ENCODE measurements around the gene BTBD9. TPM values are rescaled to one million over a fixed set of nuclear protein-coding genes. Genes with fewer than 3 reads are reported as not detected.

The BTBD9 gene
- total RNA-seq, 1 donor from 2014 or later: 23.0 TPM

DNA sequence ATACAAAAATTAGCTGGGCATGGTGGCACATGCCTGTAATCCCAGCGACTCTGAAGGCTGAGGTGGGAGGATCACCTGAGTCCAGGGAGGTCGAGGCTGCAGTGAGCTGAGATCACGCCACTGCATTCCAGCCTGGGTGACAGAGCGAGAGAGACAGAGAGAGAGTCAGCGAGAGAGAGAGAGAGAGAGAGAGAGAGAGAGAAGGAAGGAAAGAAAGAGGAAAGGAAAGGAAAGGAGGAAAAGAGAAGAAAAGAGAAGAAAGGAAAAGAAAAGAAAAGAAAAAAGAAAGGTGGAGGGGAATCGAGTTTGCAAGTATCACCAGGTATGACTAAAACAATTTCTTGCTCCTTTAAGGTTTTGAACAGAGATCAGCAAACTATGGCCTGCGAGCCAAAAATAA lies 152.3 kb downstream of the BTBD9 start:
- Mint-ChIP-seq H3K4me3 (no peak overlapping the region), H3K27ac (no peak overlapping the region), H3K4me1 (no peaks in the 10 kb centered on the region), H3K27me3 (ENCODE audit: low read depth) (no peaks in the 10 kb centered on the region), H3K9me3 (peaks cover 4% of the 10 kb centered on the region), H3K36me3 (no peaks in the 10 kb centered on the region)
- DNase-seq (ENCODE audit: low spot score in 2 of 2, unreplicated experiment in 2 of 2): no peak
- TF ChIP-seq, protein P1, sequence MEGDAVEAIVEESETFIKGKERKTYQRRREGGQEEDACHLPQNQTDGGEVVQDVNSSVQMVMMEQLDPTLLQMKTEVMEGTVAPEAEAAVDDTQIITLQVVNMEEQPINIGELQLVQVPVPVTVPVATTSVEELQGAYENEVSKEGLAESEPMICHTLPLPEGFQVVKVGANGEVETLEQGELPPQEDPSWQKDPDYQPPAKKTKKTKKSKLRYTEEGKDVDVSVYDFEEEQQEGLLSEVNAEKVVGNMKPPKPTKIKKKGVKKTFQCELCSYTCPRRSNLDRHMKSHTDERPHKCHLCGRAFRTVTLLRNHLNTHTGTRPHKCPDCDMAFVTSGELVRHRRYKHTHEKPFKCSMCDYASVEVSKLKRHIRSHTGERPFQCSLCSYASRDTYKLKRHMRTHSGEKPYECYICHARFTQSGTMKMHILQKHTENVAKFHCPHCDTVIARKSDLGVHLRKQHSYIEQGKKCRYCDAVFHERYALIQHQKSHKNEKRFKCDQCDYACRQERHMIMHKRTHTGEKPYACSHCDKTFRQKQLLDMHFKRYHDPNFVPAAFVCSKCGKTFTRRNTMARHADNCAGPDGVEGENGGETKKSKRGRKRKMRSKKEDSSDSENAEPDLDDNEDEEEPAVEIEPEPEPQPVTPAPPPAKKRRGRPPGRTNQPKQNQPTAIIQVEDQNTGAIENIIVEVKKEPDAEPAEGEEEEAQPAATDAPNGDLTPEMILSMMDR (IDR thresholded peaks at IDR 0.05; ENCODE audit: unreplicated experiment): no peak

DNA sequence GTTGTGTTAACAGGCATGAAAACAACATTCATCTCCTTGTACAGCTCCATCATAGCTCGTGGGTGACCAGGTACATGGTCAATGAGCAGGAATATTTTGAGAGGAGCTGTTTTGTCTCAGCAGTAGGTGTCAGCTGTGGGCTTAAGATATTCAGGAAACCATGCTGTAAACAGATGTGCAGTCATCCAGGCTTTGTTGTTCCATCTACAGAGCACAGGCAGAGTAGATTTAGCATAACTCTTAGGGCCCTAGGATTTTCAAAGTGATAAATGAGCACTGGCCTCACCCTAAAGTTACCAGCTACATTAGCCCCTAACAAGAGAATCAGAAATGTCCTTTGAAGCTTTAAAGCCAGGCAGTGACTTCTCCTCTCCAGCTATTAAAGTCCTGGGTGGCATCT lies 154.2 kb downstream of the BTBD9 start:
- TF ChIP-seq, protein P1 (IDR thresholded peaks at IDR 0.05; ENCODE audit: unreplicated experiment): no peak
- Mint-ChIP-seq H3K27me3 (ENCODE audit: low read depth) (peaks cover 2% of the 10 kb centered on the region), H3K27ac (no peak overlapping the region), H3K9me3 (peaks cover 4% of the 10 kb centered on the region), H3K36me3 (no peaks in the 10 kb centered on the region), H3K4me3 (no peak overlapping the region), H3K4me1 (no peaks in the 10 kb centered on the region)
- no peak for DNase-seq (ENCODE audit: low spot score in 2 of 2, unreplicated experiment in 2 of 2)

DNA sequence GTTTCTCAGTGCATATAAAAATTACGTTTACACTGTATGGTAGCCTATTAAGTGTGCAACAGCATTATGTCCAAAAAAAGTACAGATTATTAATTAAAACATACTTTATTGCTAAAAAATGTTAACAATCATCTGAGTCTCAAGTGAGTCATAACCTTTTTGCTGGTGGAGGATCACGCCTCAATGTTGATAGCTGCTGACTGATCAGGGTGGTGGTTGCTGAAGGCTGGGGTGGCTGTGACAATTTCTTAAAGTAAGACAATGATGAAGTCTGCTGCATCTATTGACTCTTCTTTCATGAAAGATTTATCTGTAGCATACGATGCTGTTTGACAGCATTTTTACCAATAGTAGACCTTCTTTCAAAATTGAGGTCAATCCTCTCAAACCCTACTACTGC lies 155.1 kb downstream of the BTBD9 start:
- Mint-ChIP-seq H3K27me3 (ENCODE audit: low read depth) (peaks cover 2% of the 10 kb centered on the region), H3K4me1 (no peaks in the 10 kb centered on the region), H3K9me3 (peaks cover 4% of the 10 kb centered on the region), H3K27ac (no peak overlapping the region), H3K4me3 (no peak overlapping the region), H3K36me3 (no peaks in the 10 kb centered on the region)
- DNase-seq (ENCODE audit: low spot score in 2 of 2, unreplicated experiment in 2 of 2): no peak
- TF ChIP-seq, protein P1 (IDR thresholded peaks at IDR 0.05; ENCODE audit: unreplicated experiment): no peak

DNA sequence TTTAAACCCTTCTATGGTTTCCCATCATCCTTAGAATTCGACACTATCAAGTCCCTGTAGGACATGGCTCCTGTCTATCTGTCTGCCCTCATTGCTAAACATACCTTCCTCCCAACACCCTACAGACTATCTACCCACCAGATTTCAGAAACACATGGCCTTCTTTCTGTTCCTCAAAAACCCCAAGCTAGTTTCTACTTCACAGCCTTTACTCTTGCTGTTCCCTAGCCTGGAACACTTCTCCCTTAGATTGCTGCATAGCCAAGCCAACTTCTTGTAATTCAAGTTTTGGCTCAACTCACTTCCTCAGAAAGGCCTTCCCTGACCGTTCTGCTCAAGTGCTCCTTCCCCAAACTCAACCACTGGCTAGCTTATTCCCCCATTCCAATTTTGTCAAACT lies 156.2 kb downstream of the BTBD9 start:
- Mint-ChIP-seq H3K4me1 (no peaks in the 10 kb centered on the region), H3K27ac (no peak overlapping the region)

DNA sequence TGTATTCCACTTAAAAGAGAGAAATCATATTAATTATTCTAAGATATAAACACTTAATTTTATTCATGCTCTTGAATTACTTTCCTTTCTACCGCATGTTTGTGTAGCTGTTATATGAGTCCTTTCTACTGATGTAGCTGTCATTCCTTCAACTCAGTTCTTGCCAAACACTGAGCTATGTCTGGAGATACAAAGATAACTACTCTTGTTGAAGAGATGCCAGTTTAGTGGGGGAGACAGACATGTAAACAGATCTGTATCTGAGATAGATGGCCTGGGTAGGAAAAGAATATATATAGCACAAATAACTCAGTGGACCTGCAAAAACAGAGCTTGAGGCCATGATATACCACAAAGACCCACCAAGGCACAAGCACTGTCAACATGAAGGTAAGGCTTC lies 157.3 kb downstream of the BTBD9 start:
- no peak for DNase-seq (ENCODE audit: low spot score in 2 of 2, unreplicated experiment in 2 of 2)
- H3K27ac Mint-ChIP-seq: no peak overlapping the region
- H3K27me3 Mint-ChIP-seq (ENCODE audit: low read depth): peaks cover 8% of the 10 kb centered on the region
- TF ChIP-seq, protein P1 (IDR thresholded peaks at IDR 0.05; ENCODE audit: unreplicated experiment): no peak
- no peak overlapping the region for H3K4me3 Mint-ChIP-seq
- H3K36me3 Mint-ChIP-seq: no peaks in the 10 kb centered on the region
- peaks cover 4% of the 10 kb centered on the region for H3K9me3 Mint-ChIP-seq
- no peaks in the 10 kb centered on the region for H3K4me1 Mint-ChIP-seq

More for the DNA sequence above, 156.2 kb downstream of the BTBD9 start:
- TF ChIP-seq, protein P1 (IDR thresholded peaks at IDR 0.05; ENCODE audit: unreplicated experiment): no peak
- Mint-ChIP-seq H3K36me3 (no peaks in the 10 kb centered on the region), H3K9me3 (peaks cover 4% of the 10 kb centered on the region), H3K4me3 (no peak overlapping the region), H3K27me3 (ENCODE audit: low read depth) (peaks cover 5% of the 10 kb centered on the region)
- DNase-seq (ENCODE audit: low spot score in 2 of 2, unreplicated experiment in 2 of 2): no peak

DNA sequence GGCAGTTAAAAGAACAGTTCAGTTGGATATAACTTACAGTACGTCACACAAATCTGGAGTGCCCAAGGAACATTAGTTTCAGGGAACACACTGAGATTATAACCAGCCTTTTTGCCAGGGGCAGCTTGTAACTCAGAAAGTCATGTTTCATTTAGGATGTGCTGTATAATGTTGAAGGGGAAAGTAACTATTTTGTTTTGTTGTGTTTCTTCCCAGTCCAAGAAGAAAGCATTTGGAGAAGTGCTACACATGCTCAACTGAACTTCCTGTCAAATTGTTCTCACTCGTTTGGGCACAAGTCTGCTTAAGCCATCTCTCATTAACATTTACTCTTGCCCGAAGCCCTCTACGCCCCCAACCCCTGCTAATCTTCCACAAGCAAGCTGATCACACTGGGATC lies 157.9 kb downstream of the BTBD9 start:
- Mint-ChIP-seq H3K27me3 (ENCODE audit: low read depth) (peaks cover 8% of the 10 kb centered on the region), H3K9me3 (peaks cover 4% of the 10 kb centered on the region), H3K4me3 (no peak overlapping the region), H3K27ac (no peak overlapping the region), H3K36me3 (no peaks in the 10 kb centered on the region), H3K4me1 (no peaks in the 10 kb centered on the region)
- TF ChIP-seq, protein P1 (IDR thresholded peaks at IDR 0.05; ENCODE audit: unreplicated experiment): no peak
- no peak for DNase-seq (ENCODE audit: low spot score in 2 of 2, unreplicated experiment in 2 of 2)

All from mesothelial cell of epicardium (in vitro differentiated cells).